ENCODE data around the gene UCN3.

GRCh38 chr10:5369362-5370158 lies 4.8 kb downstream of the UCN3 start:
- TF ChIP-seq GATA2 (IDR thresholded peaks at IDR 0.05; ENCODE audit: low read depth, low read length) (no peak), GATA3 (IDR thresholded peaks at IDR 0.05; ENCODE audit: low read depth, low read length) (no peak)
